ENCODE results near the gene RAMACL. TPM values are rescaled to one million over a fixed set of nuclear protein-coding genes. Genes with fewer than 3 reads are reported as not detected.

The RAMACL gene
- total RNA-seq, 1 experiment from 2014 or later: 2.2 TPM

DNA sequence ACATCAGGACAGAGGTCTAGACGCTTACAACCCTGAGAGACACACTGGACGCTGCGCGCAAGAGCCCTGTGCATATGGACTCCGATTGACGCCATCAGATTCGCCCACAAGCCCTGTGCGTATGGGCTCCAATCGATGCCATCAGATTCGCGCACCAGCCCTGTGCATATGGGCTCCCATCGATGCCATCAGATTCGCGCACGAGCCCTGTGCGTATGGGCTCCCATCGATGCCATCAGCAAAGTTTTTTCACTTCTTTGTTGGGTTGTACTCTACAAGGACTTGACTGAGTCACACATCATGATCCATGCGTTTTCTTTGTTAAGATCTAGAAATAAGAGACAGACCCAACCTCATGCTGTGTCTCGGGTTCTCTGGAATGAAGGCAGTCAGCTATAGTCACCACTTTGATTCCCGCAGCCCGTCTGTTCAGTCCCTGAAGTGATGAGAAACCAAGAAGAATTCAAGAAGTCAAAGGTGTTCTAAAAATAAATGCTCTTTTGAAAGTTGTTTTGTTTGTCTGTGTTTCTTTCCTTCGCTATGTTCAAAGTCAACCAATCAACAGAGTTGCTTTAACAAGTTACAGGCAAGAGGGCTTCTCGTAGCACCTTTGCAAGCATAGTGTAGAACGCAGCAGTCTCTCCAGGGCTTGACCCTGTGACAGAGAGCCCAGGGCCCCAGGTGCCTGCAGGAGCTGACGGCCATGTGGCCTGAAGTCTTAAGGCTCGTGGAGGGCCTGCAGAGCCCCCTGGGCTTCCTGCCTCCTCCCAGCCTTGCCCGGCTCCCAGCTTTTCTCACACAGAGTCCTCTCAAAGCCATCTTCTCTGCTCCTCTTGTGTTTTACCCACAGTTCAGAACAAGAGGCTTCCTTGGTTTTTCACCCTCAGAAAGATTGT is 32.6 kb upstream of the RAMACL start:
- Mint-ChIP-seq H3K27me3 (ENCODE audit: unreplicated experiment) (no peaks in the 10 kb centered on the region), H3K27ac (ENCODE audit: unreplicated experiment) (no peak overlapping the region), H3K36me3 (ENCODE audit: insufficient read depth, unreplicated experiment) (peaks cover 18% of the 10 kb centered on the region), H3K4me1 (ENCODE audit: low read depth, unreplicated experiment) (peaks cover 48% of the 10 kb centered on the region), H3K4me3 (ENCODE audit: low read depth, unreplicated experiment) (no peak overlapping the region), H3K9me3 (ENCODE audit: low read depth, unreplicated experiment) (no peaks in the 10 kb centered on the region)
- TF ChIP-seq, protein P1, sequence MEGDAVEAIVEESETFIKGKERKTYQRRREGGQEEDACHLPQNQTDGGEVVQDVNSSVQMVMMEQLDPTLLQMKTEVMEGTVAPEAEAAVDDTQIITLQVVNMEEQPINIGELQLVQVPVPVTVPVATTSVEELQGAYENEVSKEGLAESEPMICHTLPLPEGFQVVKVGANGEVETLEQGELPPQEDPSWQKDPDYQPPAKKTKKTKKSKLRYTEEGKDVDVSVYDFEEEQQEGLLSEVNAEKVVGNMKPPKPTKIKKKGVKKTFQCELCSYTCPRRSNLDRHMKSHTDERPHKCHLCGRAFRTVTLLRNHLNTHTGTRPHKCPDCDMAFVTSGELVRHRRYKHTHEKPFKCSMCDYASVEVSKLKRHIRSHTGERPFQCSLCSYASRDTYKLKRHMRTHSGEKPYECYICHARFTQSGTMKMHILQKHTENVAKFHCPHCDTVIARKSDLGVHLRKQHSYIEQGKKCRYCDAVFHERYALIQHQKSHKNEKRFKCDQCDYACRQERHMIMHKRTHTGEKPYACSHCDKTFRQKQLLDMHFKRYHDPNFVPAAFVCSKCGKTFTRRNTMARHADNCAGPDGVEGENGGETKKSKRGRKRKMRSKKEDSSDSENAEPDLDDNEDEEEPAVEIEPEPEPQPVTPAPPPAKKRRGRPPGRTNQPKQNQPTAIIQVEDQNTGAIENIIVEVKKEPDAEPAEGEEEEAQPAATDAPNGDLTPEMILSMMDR (IDR thresholded peaks at IDR 0.05; ENCODE audit: unreplicated experiment): no peak
- intact Hi-C loops (cut with micrococcal nuclease; ENCODE audit: unreplicated experiment): no loop called here
- CTCF ChIA-PET: no interaction called here
- no TSS peak for BruUV-seq (replicated peaks)
- DNase-seq: no peak

DNA sequence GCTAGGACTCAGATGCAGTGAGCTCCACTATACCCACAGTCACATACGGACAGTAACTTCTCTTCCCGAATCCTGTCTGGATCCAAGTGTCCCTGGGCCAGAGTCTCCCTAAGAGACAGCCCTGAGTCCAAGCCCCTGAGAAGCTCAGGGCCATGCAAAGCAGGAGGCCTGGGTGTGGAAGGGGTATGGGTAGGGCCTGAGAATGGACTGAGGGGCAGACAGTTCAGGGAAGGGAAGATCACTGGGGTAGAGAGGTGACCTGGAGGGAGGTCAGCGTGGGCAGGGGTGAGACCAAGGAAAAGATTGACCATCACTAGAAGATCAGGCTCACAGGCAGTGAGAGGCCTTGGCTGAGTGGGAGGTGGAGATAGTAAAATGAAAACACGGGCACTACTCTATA is 31.8 kb upstream of the RAMACL start:
- no peak overlapping the region for H3K27ac Mint-ChIP-seq (ENCODE audit: unreplicated experiment)
- no peak overlapping the region for H3K4me3 Mint-ChIP-seq (ENCODE audit: low read depth, unreplicated experiment)
- H3K36me3 Mint-ChIP-seq (ENCODE audit: insufficient read depth, unreplicated experiment): peaks cover 14% of the 10 kb centered on the region

DNA sequence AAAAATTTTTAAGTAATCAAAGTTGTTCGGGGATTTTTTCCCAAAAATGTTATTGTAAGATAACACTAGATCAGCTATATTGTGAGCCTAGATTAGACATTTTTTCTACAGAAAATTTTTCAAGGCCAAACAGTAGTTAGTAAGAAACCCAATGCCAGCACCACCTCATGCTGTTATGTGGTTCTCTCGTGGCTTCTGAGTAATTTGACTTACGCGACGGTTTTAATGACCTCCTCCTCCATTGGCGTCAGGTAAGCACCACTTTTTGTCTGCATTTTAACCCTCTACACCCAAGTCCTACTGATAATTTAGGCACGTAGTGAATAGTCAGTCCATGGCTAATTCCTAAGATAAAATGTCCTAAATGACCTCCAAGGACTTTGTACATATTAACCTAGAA is 30.9 kb upstream of the RAMACL start:
- H3K27ac Mint-ChIP-seq (ENCODE audit: unreplicated experiment): no peak overlapping the region
- intact Hi-C loops (cut with micrococcal nuclease; ENCODE audit: unreplicated experiment): no loop called here
- peaks cover 36% of the 10 kb centered on the region for H3K4me1 Mint-ChIP-seq (ENCODE audit: low read depth, unreplicated experiment)
- peaks cover 11% of the 10 kb centered on the region for H3K36me3 Mint-ChIP-seq (ENCODE audit: insufficient read depth, unreplicated experiment)
- CTCF ChIA-PET: no interaction called here
- DNase-seq: no peak
- H3K27me3 Mint-ChIP-seq (ENCODE audit: unreplicated experiment): no peaks in the 10 kb centered on the region
- H3K4me3 Mint-ChIP-seq (ENCODE audit: low read depth, unreplicated experiment): no peak overlapping the region
- no TSS peak for BruUV-seq (replicated peaks)
- TF ChIP-seq, protein P1 (IDR thresholded peaks at IDR 0.05; ENCODE audit: unreplicated experiment): no peak
- no peaks in the 10 kb centered on the region for H3K9me3 Mint-ChIP-seq (ENCODE audit: low read depth, unreplicated experiment)

More for the DNA sequence above, 31.8 kb upstream of the RAMACL start:
- no TSS peak for BruUV-seq (replicated peaks)
- no peak for DNase-seq
- Mint-ChIP-seq H3K27me3 (ENCODE audit: unreplicated experiment) (no peaks in the 10 kb centered on the region), H3K4me1 (ENCODE audit: low read depth, unreplicated experiment) (peaks cover 44% of the 10 kb centered on the region), H3K9me3 (ENCODE audit: low read depth, unreplicated experiment) (no peaks in the 10 kb centered on the region)
- TF ChIP-seq, protein P1 (IDR thresholded peaks at IDR 0.05; ENCODE audit: unreplicated experiment): no peak
- intact Hi-C loops (cut with micrococcal nuclease; ENCODE audit: unreplicated experiment): no loop called here
- CTCF ChIA-PET: no interaction called here

DNA sequence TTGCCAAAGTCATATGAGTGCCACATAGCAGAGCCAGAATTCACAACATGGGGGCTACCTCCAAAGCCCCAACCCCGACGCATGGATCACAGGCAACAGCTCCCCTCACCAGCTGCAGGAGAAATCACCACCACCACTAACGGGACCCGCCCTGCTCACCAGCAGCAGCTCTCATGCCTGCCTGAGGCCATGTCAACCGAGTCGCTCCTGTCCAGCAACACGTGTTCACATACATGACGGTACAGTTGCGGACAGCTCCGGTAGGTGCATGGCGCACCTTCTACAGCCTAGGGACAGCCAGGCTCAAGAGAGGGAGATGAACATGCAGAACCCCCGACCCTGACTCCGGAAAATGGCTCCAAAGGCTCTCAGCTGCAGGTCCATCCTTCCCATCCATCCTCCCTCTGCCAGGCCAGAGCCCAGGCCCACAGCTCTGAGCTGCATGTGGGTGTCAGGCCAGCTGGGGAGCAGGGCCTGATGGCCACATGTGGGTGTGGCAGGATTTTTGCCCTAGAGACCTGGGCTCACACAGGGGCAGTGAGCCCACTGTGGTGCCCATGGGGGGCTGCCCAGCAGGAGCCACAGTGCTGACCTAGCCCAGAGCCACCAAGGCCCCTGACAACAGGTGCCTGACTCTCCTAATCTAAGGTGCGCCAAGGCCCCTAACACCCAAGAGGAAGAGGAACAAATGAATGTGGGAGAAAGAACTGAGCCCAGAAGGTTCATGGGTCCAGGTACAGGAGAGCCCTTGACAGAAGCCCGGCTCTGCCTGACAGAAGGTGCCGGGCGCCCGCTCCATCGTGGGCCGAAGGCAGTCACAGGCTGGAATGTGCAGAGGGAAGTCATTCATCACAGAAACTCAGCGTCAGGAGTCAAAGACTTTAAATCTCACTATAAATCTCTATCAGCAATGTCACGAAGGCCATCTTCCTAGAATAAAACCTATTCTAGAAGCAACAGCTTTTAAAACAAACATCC is 30.1 kb upstream of the RAMACL start:
- H3K4me1 Mint-ChIP-seq (ENCODE audit: low read depth, unreplicated experiment): peaks cover 29% of the 10 kb centered on the region
- H3K9me3 Mint-ChIP-seq (ENCODE audit: low read depth, unreplicated experiment): no peaks in the 10 kb centered on the region
- CTCF ChIA-PET: no interaction called here
- H3K27ac Mint-ChIP-seq (ENCODE audit: unreplicated experiment): no peak overlapping the region
- no peak for DNase-seq
- intact Hi-C loops (cut with micrococcal nuclease; ENCODE audit: unreplicated experiment): no loop called here
- H3K27me3 Mint-ChIP-seq (ENCODE audit: unreplicated experiment): no peaks in the 10 kb centered on the region
- H3K4me3 Mint-ChIP-seq (ENCODE audit: low read depth, unreplicated experiment): no peak overlapping the region
- TF ChIP-seq, protein P1 (IDR thresholded peaks at IDR 0.05; ENCODE audit: unreplicated experiment): no peak
- no TSS peak for BruUV-seq (replicated peaks)
- peaks cover 11% of the 10 kb centered on the region for H3K36me3 Mint-ChIP-seq (ENCODE audit: insufficient read depth, unreplicated experiment)

Measured in Calu3 (cell line).